Endothelial cell of umbilical vein (primary cell): Measurements from ENCODE around the gene CCT6B. TPM values are rescaled to one million over a fixed set of nuclear protein-coding genes. Genes with fewer than 3 reads are reported as not detected.

Experiments used
- BruUV-seq: library from RNA; stranded (reverse); fragments of 400-500 nt; replicated peaks from 2 replicates; lab custom pipeline; 2021; lab: Mats Ljungman, UMichigan
- CTCF ChIA-PET: fragments of 300-600, 350-600 bp; sonication (Branson Sonifier 250); formaldehyde crosslinking; loops from one replicate; lab custom pipeline; 2021; ENCODE audit warnings: antibody characterized with exemption, inconsistent platforms; lab: Charles Lee
- POLR2A ChIA-PET: fragments of 300-600, 350-600 bp; sonication (Branson Sonifier 250); formaldehyde crosslinking; loops from one replicate; lab custom pipeline; 2021; ENCODE audit warnings: antibody characterized with exemption, inconsistent platforms; lab: Charles Lee
- DNase-seq: peaks from one replicate; pipeline ENCODE4 v3.0.0-alpha.2; 2011; ENCODE audit warnings: low read depth, low spot score
- FAIRE-seq: peaks from 2 replicates; lab custom pipeline; 2011; peaks lifted over from hg19 to GRCh38; lab: Jason Lieb, UNC
- H2AFZ ChIP-seq: 2 replicates; pipeline ENCODE4 v1.6.0; 2012; ENCODE audit warnings: low read depth, low read length, control low read depth, inconsistent platforms
- H3K27ac ChIP-seq: 2 replicates; pipeline ENCODE4 v1.5.1; 2011; ENCODE audit warnings: low read depth, mild to moderate bottlenecking, control low read depth, low read length, moderate library complexity; ENCODE audit not compliant: insufficient read depth
- H3K27me3 ChIP-seq, 2 experiments: 2 replicates each; pipeline versions ENCODE4 v1.6.0 to v1.6.1; 2011; ENCODE audit warnings: low read length in 2 of 2, mixed read lengths in 1 of 2; ENCODE audit not compliant: control insufficient read depth in 2 of 2, insufficient read depth in 2 of 2
- H3K36me3 ChIP-seq, 2 experiments: 2 replicates in 1 of 2; 3 replicates in 1 of 2; pipeline ENCODE4 v1.5.1; 2011; ENCODE audit warnings: low read length in 2 of 2, mild to moderate bottlenecking in 1 of 2, moderate library complexity in 1 of 2; ENCODE audit not compliant: control insufficient read depth in 2 of 2, insufficient read depth in 2 of 2; ENCODE audit errors: extremely low read depth in 1 of 2
- H3K4me1 ChIP-seq: 3 replicates; pipeline ENCODE4 v1.5.1; 2011; ENCODE audit warnings: mild to moderate bottlenecking, low read length; ENCODE audit not compliant: control insufficient read depth, insufficient read depth; ENCODE audit errors: extremely low read depth
- H3K4me2 ChIP-seq: 2 replicates; pipeline ENCODE4 v1.6.1; 2011; ENCODE audit warnings: low read length, control low read depth, mixed read lengths; ENCODE audit not compliant: insufficient read depth
- H3K4me3 ChIP-seq, 3 experiments: fragments of 200-600 bp in 1 of 3; sonication (generic), shearing (Covaris generic) in 1 of 3; replicated peaks in 1 of 3; 2 replicates each; pipeline ENCODE4 v1.5.1; 2011 to 2016; ENCODE audit warnings: control low read depth in 3 of 3, low read length in 3 of 3, mild to moderate bottlenecking in 2 of 3, inconsistent platforms in 1 of 3, low read depth in 1 of 3, moderate library complexity in 1 of 3; ENCODE audit not compliant: insufficient read depth in 1 of 3
- H3K79me2 ChIP-seq: 2 replicates; pipeline ENCODE4 v1.6.0; 2012; ENCODE audit warnings: low read length, inconsistent platforms; ENCODE audit not compliant: control insufficient read depth, insufficient read depth
- H3K9ac ChIP-seq: replicated peaks from 2 replicates; pipeline ENCODE3; 2011; ENCODE audit warnings: low read length, control low read depth; ENCODE audit not compliant: insufficient read depth; ENCODE audit errors: extremely low read depth
- H3K9me1 ChIP-seq: replicated peaks from 3 replicates; pipeline ENCODE4 v1.6.0; 2011; ENCODE audit warnings: mild to moderate bottlenecking, low read length; ENCODE audit not compliant: control insufficient read depth, insufficient read depth; ENCODE audit errors: extremely low read depth
- H3K9me3 ChIP-seq: replicated peaks from 2 replicates; pipeline ENCODE4 v1.5.1; 2012; ENCODE audit warnings: low read length, inconsistent platforms; ENCODE audit not compliant: control insufficient read depth, insufficient read depth
- H4K20me1 ChIP-seq: replicated peaks from 2 replicates; pipeline ENCODE3; 2011; ENCODE audit warnings: mild to moderate bottlenecking, low read length; ENCODE audit not compliant: control insufficient read depth, insufficient read depth; ENCODE audit errors: extremely low read depth
- CTCF ChIP-seq, 2 donors: IDR thresholded peaks; 1 replicate in 1 of 2; 2 replicates in 1 of 2; pipeline ENCODE4 v1.5.1; 2011; ENCODE audit warnings: low read length in 2 of 2, mild to moderate bottlenecking in 2 of 2, moderate library complexity in 2 of 2, control low read depth in 1 of 2, inconsistent platforms in 1 of 2, low read depth in 1 of 2; ENCODE audit not compliant: insufficient read depth in 1 of 2; ENCODE audit errors: extremely low read depth in 1 of 2
- EZH2 ChIP-seq: IDR thresholded peaks from 2 replicates; pipeline ENCODE4 v1.6.1; 2012; ENCODE audit warnings: borderline replicate concordance, low read depth, mild to moderate bottlenecking, moderate library complexity, low read length, inconsistent platforms; ENCODE audit not compliant: severe bottlenecking
- FOS ChIP-seq: IDR thresholded peaks from 2 replicates; pipeline ENCODE4 v1.6.1; 2011; ENCODE audit warnings: mild to moderate bottlenecking, low read length, moderate library complexity, borderline replicate concordance; ENCODE audit not compliant: insufficient read depth
- GATA2 ChIP-seq: IDR thresholded peaks from 2 replicates; pipeline ENCODE4 v1.7.0; 2011; ENCODE audit warnings: low read depth, mild to moderate bottlenecking, moderate library complexity, mixed read lengths, low read length; ENCODE audit not compliant: insufficient read length, insufficient read depth
- JUN ChIP-seq: IDR thresholded peaks from 2 replicates; pipeline ENCODE4 v1.6.1; 2011; ENCODE audit warnings: borderline replicate concordance, low read depth; ENCODE audit not compliant: insufficient read length, insufficient read depth
- MAX ChIP-seq: IDR thresholded peaks from 2 replicates; pipeline ENCODE4 v1.6.1; 2011; ENCODE audit not compliant: insufficient read depth, insufficient read length
- MYC ChIP-seq: IDR thresholded peaks from one replicate; pipeline ENCODE4 v1.6.1; 2011; ENCODE audit warnings: mild to moderate bottlenecking, low read depth, low read length
- POLR2A ChIP-seq: IDR thresholded peaks from 2 replicates; pipeline ENCODE4 v1.6.1; 2012; ENCODE audit warnings: low read depth, mild to moderate bottlenecking, control low read depth, low read length
- POLR2AphosphoS5 ChIP-seq: IDR thresholded peaks from 2 replicates; pipeline ENCODE4 v1.6.1; 2012; ENCODE audit warnings: low read depth, mild to moderate bottlenecking, control low read depth, low read length, moderate library complexity; ENCODE audit not compliant: insufficient read depth
- dilution Hi-C: fragments of 300-500 bp; cut with MboI; formaldehyde crosslinking; loops from one replicate; pipeline ENCODE4 v1.15.0; 2019; ENCODE audit warnings: low sequenced_read_pairs; ENCODE audit not compliant: extremely low pct_ligation_motif_present
- intact Hi-C: fragments of 100-400 bp; cut with micrococcal nuclease; formaldehyde crosslinking; loops from one replicate; pipeline ENCODE4 v1.10.0; 2022
- polyA plus RNA-seq, 4 experiments: library from polyadenylated mRNA; depleted of rRNA in 3 of 4; stranded (reverse) in 3 of 4; unstranded in 1 of 4; fragments of >200 nt; gene quantifications; 2 replicates each; pipeline versions ENCODE4 v1.2.1 to v1.2.3, GENCODE V29; 2011 to 2012; ENCODE audit warnings: missing spikeins in 1 of 4
- total RNA-seq: library from RNA; stranded (reverse); gene quantifications from 2 replicates; pipeline ENCODE4 v1.2.3, GENCODE V29; 2021

CCT6B gene
- total and polyA plus RNA-seq, 2 donors (not counting 3 experiments of a cell fraction or from before 2014, with no cell fraction given), result 0.35 to 1.6 TPM

- Histone ChIP-seq H3K9me1 (no peaks in the 10 kb centered on the region), H3K9me3 (no peaks in the 10 kb centered on the region), H3K79me2 (no peaks in the 10 kb centered on the region), H3K9ac (no peak overlapping the region), H2AFZ (no peak overlapping the region), H4K20me1 (no peaks in the 10 kb centered on the region), H3K4me2 (no peak overlapping the region), H3K36me3 (no peaks in the 10 kb centered on the region), H3K4me1 (no peaks in the 10 kb centered on the region), H3K4me3 (no peak overlapping the region), H3K27me3 (no peaks in the 10 kb centered on the region), H3K27ac (no peak overlapping the region)
- intact Hi-C loops, result no loop called here
- DNase-seq (no peak), FAIRE-seq (no peak)
- CTCF ChIA-PET, result no interaction called here
- dilution Hi-C loops, result no loop called here
- TF ChIP-seq FOS, result no peak
- TF ChIP-seq EZH2, result no peak
- TF ChIP-seq MYC, result no peak
- TF ChIP-seq MAX, result no peak
- TF ChIP-seq POLR2A, result no peak
- no peak for TF ChIP-seq POLR2AphosphoS5
- no peak for TF ChIP-seq JUN
- TF ChIP-seq GATA2, result no peak
- TF ChIP-seq CTCF (IDR thresholded peaks at IDR 0.05; ENCODE audit: extremely low read depth in 1 of 2, insufficient read depth in 1 of 2, low read depth in 1 of 2, low read length in 2 of 2), result no peak
- no TSS peak for BruUV-seq
- POLR2A ChIA-PET, result no interaction called here
Measured at GRCh38 chr17:34894964-34895363, 66.3 kb downstream of the CCT6B start.
